H9 (cell line): ENCODE measurements around the gene LRRFIP1. TPM values are rescaled to one million over a fixed set of nuclear protein-coding genes. Genes with fewer than 3 reads are reported as not detected.

Source experiments
- DNase-seq: peaks from one replicate; pipeline ENCODE4 v3.0.0-alpha.2; 2017
- H2AFZ ChIP-seq: one replicate; pipeline ENCODE4 v1.6.1; 2013; ENCODE audit warnings: mild to moderate bottlenecking, low read length, control low read depth, moderate library complexity
- H2AK5ac ChIP-seq: 2 replicates; pipeline ENCODE4 v1.6.1; 2013; ENCODE audit warnings: low read length, control low read depth, mixed read lengths; ENCODE audit not compliant: insufficient read length
- H2BK120ac ChIP-seq: one replicate; pipeline ENCODE4 v1.6.1; 2013; ENCODE audit warnings: low read depth, mild to moderate bottlenecking, low read length, control low read depth, inconsistent platforms; ENCODE audit not compliant: poor library complexity, severe bottlenecking
- H2BK12ac ChIP-seq: 2 replicates; pipeline ENCODE4 v1.6.1; 2013; ENCODE audit warnings: low read length, control low read depth, mixed read lengths, low read depth; ENCODE audit not compliant: insufficient read length
- H2BK15ac ChIP-seq: 2 replicates; pipeline ENCODE4 v1.6.1; 2013; ENCODE audit warnings: low read depth, low read length, control low read depth
- H2BK20ac ChIP-seq: one replicate; pipeline ENCODE4 v1.6.1; 2013; ENCODE audit warnings: low read depth, mild to moderate bottlenecking, low read length, control low read depth, inconsistent platforms; ENCODE audit not compliant: poor library complexity, severe bottlenecking
- H2BK5ac ChIP-seq: 2 replicates; pipeline ENCODE4 v1.6.1; 2013; ENCODE audit warnings: low read length, control low read depth, mixed read lengths; ENCODE audit not compliant: insufficient read length
- H3K14ac ChIP-seq: 2 replicates; pipeline ENCODE4 v1.6.1; 2013; ENCODE audit warnings: low read length, control low read depth; ENCODE audit not compliant: insufficient read depth
- H3K18ac ChIP-seq: 2 replicates; pipeline ENCODE4 v1.6.1; 2013; ENCODE audit warnings: low read depth, mild to moderate bottlenecking, mixed read lengths, low read length, control low read depth; ENCODE audit not compliant: insufficient read length
- H3K23ac ChIP-seq: 2 replicates; pipeline ENCODE4 v1.6.1; 2013; ENCODE audit warnings: low read length, control low read depth, mixed read lengths, low read depth; ENCODE audit not compliant: insufficient read length
- H3K23me2 ChIP-seq: 2 replicates; pipeline ENCODE4 v1.6.1; 2013; ENCODE audit warnings: low read depth, mild to moderate bottlenecking, mixed read lengths, low read length, control low read depth; ENCODE audit not compliant: insufficient read length, poor library complexity, severe bottlenecking
- H3K27ac ChIP-seq: 2 replicates; pipeline ENCODE4 v1.5.1; 2013; ENCODE audit warnings: low read length, control low read depth, mixed read lengths, low read depth; ENCODE audit not compliant: insufficient read length
- H3K27me3 ChIP-seq: 2 replicates; pipeline ENCODE4 v1.6.1; 2013; ENCODE audit warnings: low read length, control low read depth, inconsistent platforms; ENCODE audit not compliant: insufficient read depth
- H3K4ac ChIP-seq: 2 replicates; pipeline ENCODE4 v1.6.1; 2013; ENCODE audit warnings: low read depth, mild to moderate bottlenecking, control low read depth, inconsistent platforms, low read length, moderate library complexity
- H3K4me1 ChIP-seq: 2 replicates; pipeline ENCODE4 v1.6.1; 2013; ENCODE audit warnings: low read length, control low read depth, inconsistent platforms; ENCODE audit not compliant: insufficient read depth
- H3K4me2 ChIP-seq: 2 replicates; pipeline ENCODE4 v1.6.1; 2013; ENCODE audit warnings: low read length, control low read depth, mixed read lengths; ENCODE audit not compliant: insufficient read length, insufficient read depth
- H3K56ac ChIP-seq: 2 replicates; pipeline ENCODE4 v1.6.1; 2013; ENCODE audit warnings: low read depth, mild to moderate bottlenecking, mixed read lengths, low read length, control low read depth; ENCODE audit not compliant: insufficient read length
- H3K79me1 ChIP-seq: 2 replicates; pipeline ENCODE4 v1.6.1; 2013; ENCODE audit warnings: low read depth, mild to moderate bottlenecking, moderate library complexity, low read length, control low read depth, inconsistent platforms; ENCODE audit not compliant: insufficient read depth, poor library complexity, severe bottlenecking
- H3K79me2 ChIP-seq: 2 replicates; pipeline ENCODE4 v1.6.1; 2013; ENCODE audit warnings: low read length, control low read depth, inconsistent platforms; ENCODE audit not compliant: insufficient read depth
- H3K9ac ChIP-seq: 2 replicates; pipeline ENCODE4 v1.6.1; 2013; ENCODE audit warnings: low read length, control low read depth, mixed read lengths; ENCODE audit not compliant: insufficient read length; ENCODE audit errors: extremely low read depth
- H3K9me3 ChIP-seq: one replicate; pipeline ENCODE4 v1.6.1; 2013; ENCODE audit warnings: low read depth, low read length, inconsistent platforms; ENCODE audit not compliant: control insufficient read depth
- H3T11ph ChIP-seq: one replicate; pipeline ENCODE4 v1.6.1; 2013; ENCODE audit warnings: mild to moderate bottlenecking, low read length, control low read depth, inconsistent platforms
- H4K20me1 ChIP-seq: one replicate; pipeline ENCODE4 v1.6.1; 2013; ENCODE audit not compliant: control insufficient read depth, insufficient read length, insufficient read depth
- H4K5ac ChIP-seq: 2 replicates; pipeline ENCODE4 v1.6.1; 2013; ENCODE audit warnings: low read depth, mild to moderate bottlenecking, mixed read lengths, low read length, control low read depth; ENCODE audit not compliant: insufficient read length
- H4K8ac ChIP-seq: replicated peaks from 2 replicates; pipeline ENCODE4 v1.6.1; 2013; ENCODE audit warnings: low read length, control low read depth, mixed read lengths, low read depth; ENCODE audit not compliant: insufficient read length
- H4K91ac ChIP-seq: 2 replicates; pipeline ENCODE4 v1.6.1; 2013; ENCODE audit warnings: low read depth, mild to moderate bottlenecking, moderate library complexity, mixed read lengths, low read length, control low read depth; ENCODE audit not compliant: insufficient read length
- H3K27ac Mint-ChIP-seq, 3 experiments: 2 replicates in 2 of 3; 3 replicates in 1 of 3; pipeline ENCODE4 v1.8.0; 2020 to 2021; ENCODE audit warnings: mixed read lengths in 3 of 3, mild to moderate bottlenecking in 1 of 3, moderate library complexity in 1 of 3
- H3K27me3 Mint-ChIP-seq: 2 replicates; pipeline ENCODE4 v1.8.0; 2021; ENCODE audit warnings: low read depth, mild to moderate bottlenecking, moderate library complexity, mixed read lengths
- H3K36me3 Mint-ChIP-seq, 3 experiments: 2 replicates in 2 of 3; 3 replicates in 1 of 3; pipeline ENCODE4 v1.8.0; 2020 to 2021; ENCODE audit warnings: low read depth in 3 of 3, mixed read lengths in 3 of 3; ENCODE audit not compliant: insufficient read depth in 1 of 3
- H3K4me1 Mint-ChIP-seq, 2 experiments: 2 replicates each; pipeline ENCODE4 v1.8.0; 2020; ENCODE audit warnings: mixed read lengths in 2 of 2
- H3K4me3 Mint-ChIP-seq, 2 experiments: 2 replicates in 1 of 2; 3 replicates in 1 of 2; pipeline ENCODE4 v1.8.0; 2020 to 2021; ENCODE audit warnings: mild to moderate bottlenecking in 2 of 2, mixed read lengths in 2 of 2, moderate library complexity in 1 of 2
- H3K9me3 Mint-ChIP-seq, 2 experiments: 2 replicates in 1 of 2; 3 replicates in 1 of 2; pipeline ENCODE4 v1.8.0; 2020; ENCODE audit warnings: mild to moderate bottlenecking in 2 of 2, mixed read lengths in 2 of 2, moderate library complexity in 1 of 2
- CTCF ChIP-seq: fragments of 200-600 bp; sonication (generic); conservative IDR thresholded peaks from 3 replicates; pipeline ENCODE4 v1.8.0; 2021; ENCODE audit warnings: antibody characterized with exemption, mild to moderate bottlenecking
- WGBS: extraction: QIAGEN DNeasy Blood & Tissue Kit; methylation state at CpG from one replicate; pipeline ENCODE4 v1.1.7; 2013; ENCODE audit warnings: missing lambda C conversion rate, low lambda C conversion rate, mixed read lengths; ENCODE audit not compliant: insufficient read length; ENCODE audit errors: extremely low coverage; 5-methylcytosine and 5-hydroxymethylcytosine counted together
- total RNA-seq: library from RNA; stranded (reverse); gene quantifications from 2 replicates; pipeline ENCODE4 v1.2.1, GENCODE V29; 2021

Gene LRRFIP1
- total RNA-seq, 1 experiment from 2014 or later = 38.5 TPM

- no peaks in the 10 kb centered on the region for H3K4me1 ChIP-seq
- WGBS = no CpG with 5 or more reads among the region's 6 CpGs
- H3K27ac Mint-ChIP-seq = peak overlapping the region; percentile 10 to 63 (median 51); a peak in 5 of 7 replicates
Observed at GRCh38 chr2:237661270-237661669, 33.9 kb downstream of the LRRFIP1 start.

More at GRCh38 chr2:237661270-237661669, 33.9 kb downstream of the LRRFIP1 start:
- H2BK12ac ChIP-seq = no peak overlapping the region
- no peaks in the 10 kb centered on the region for H3K79me2 ChIP-seq
- H2BK120ac ChIP-seq = no peak overlapping the region
- DNase-seq = no peak
- no peak overlapping the region for H2BK15ac ChIP-seq
- no peak overlapping the region for H3K18ac ChIP-seq
- H4K20me1 ChIP-seq = no peaks in the 10 kb centered on the region
- H3K27me3 Mint-ChIP-seq = peaks cover 3% of the 10 kb centered on the region; the same call in 1 of the 2 replicates
- no peak overlapping the region for H3K27ac ChIP-seq
- no peak overlapping the region for H3T11ph ChIP-seq
- H2BK5ac ChIP-seq = no peak overlapping the region
- no peak overlapping the region for H3K56ac ChIP-seq
- H3K4ac ChIP-seq = no peak overlapping the region
- no peak overlapping the region for H3K9ac ChIP-seq
- H4K5ac ChIP-seq = no peak overlapping the region
- no peak overlapping the region for H2AK5ac ChIP-seq
- peaks cover 12 to 14% of the 10 kb centered on the region in 2 experiments for H3K9me3 Mint-ChIP-seq
- H3K79me1 ChIP-seq = no peaks in the 10 kb centered on the region
- no peak overlapping the region for H4K91ac ChIP-seq
- no peaks in the 10 kb centered on the region for H3K27me3 ChIP-seq
- peaks cover 3% of the 10 kb centered on the region for H3K23me2 ChIP-seq
- H3K36me3 Mint-ChIP-seq = peaks cover 7 to 18% (median 7%) of the 10 kb centered on the region in 3 experiments
- no peak overlapping the region for H2AFZ ChIP-seq
- H2BK20ac ChIP-seq = no peak overlapping the region
- H3K14ac ChIP-seq = no peak overlapping the region
- 0 out of 5 replicates have a peak overlapping the region, but pooled peaks of 1 of the 2 experiments have one; percentile 33 for H3K4me3 Mint-ChIP-seq
- H3K9me3 ChIP-seq = no peaks in the 10 kb centered on the region
- no peak for TF ChIP-seq CTCF
- H3K23ac ChIP-seq = no peak overlapping the region
- peaks cover 35 to 38% of the 10 kb centered on the region in 2 experiments for H3K4me1 Mint-ChIP-seq
- no peak overlapping the region for H4K8ac ChIP-seq
- H3K4me2 ChIP-seq = no peak overlapping the region
